DND-41 (cell line): Measurements from ENCODE around the gene SMPD2.

ENCODE experiments used
- CTCF ChIP-seq: IDR thresholded peaks from 2 replicates; pipeline ENCODE4 v1.5.1; 2012; ENCODE audit warnings: borderline replicate concordance, low read length, moderate library complexity, mild to moderate bottlenecking; ENCODE audit not compliant: poor library complexity, severe bottlenecking; ENCODE audit errors: extremely low read depth
- EZH2 ChIP-seq: IDR thresholded peaks from 3 replicates; pipeline ENCODE4 v1.6.1; 2012; ENCODE audit warnings: borderline replicate concordance, low read depth, mild to moderate bottlenecking, moderate library complexity, low read length, inconsistent platforms; ENCODE audit not compliant: severe bottlenecking

- TF ChIP-seq CTCF (no peak), EZH2 (no peak)
Measured at GRCh38 chr6:109466212-109466923, 25.8 kb downstream of the SMPD2 start.
